ENCODE results near the gene MYORG. TPM values are rescaled to one million over a fixed set of nuclear protein-coding genes. Genes with fewer than 3 reads are reported as not detected.

MYORG gene
- total and polyA plus RNA-seq, 9 of the 15 experiments (the other 6 are each of a cell fraction or from before 2014, with no cell fraction given), result 0.06 to 0.82 (median 0.18) TPM

DNA sequence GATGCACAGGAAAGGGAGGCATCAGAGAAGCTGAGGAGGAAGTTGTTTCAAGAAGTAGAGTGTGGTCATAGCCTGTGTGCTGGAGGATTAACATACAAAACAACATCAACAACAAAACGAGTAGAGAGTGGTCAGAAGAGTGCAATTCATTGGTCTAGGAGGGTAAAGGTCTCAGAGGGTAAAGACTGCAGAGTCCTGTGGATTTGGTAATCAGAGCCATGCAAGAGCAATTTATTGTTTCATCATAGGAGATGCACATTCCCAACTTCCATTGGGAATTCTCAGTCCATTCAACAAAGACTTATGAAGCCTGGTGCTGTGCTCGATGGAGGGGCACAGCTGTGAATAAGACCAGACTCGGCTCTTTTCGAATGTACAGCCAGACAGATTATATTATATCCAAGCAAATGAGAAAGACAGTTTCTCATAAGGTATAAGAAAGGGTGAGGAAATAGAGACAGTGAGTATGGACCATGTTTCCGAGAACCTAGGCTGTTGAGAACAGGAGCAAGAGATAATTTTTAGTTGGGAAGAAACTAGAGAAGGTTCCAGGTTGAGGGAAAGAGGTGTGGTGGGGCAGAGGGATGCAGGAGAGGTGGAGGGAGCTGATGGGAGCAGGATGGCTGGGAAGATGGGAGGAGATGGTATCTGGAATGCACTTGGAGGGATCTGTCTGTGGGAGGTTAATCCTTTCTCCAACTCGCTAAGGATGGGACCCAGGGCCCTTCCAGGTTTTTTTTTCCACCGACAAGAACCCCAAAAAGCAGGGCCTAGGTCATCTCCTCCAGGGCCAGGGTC lies 7.9 kb upstream of the MYORG start:
- FAIRE-seq (no peak), DNase-seq (ENCODE audit: extremely low read depth in 1 of 4, low spot score in 3 of 4) (no peak), ATAC-seq (no peak)
- Histone ChIP-seq H3K4me2 (ENCODE audit: insufficient read depth, low read length) (no peak overlapping the region), H3K36me3 (ENCODE audit: control insufficient read depth, insufficient read depth, low read length) (no peaks in the 10 kb centered on the region), H3K27me3 (ENCODE audit: control insufficient read depth in 2 of 2, insufficient read depth in 2 of 2, low read length in 2 of 2) (no peaks in the 10 kb centered on the region), H4K20me1 (replicated peaks; ENCODE audit: control insufficient read depth, insufficient read depth, low read length) (no peaks in the 10 kb centered on the region), H3K79me2 (ENCODE audit: control insufficient read depth, insufficient read depth, low read length) (no peaks in the 10 kb centered on the region), H3K9ac (ENCODE audit: insufficient read depth in 1 of 2, low read depth in 2 of 2, low read length in 2 of 2) (no peak overlapping the region), H3K4me1 (replicated peaks in 1 of 2; ENCODE audit: control insufficient read depth in 2 of 2, insufficient read depth in 2 of 2, low read length in 2 of 2) (peaks cover 13 to 19% of the 10 kb centered on the region in 2 experiments; a peak in 4 of 5 replicates), H3K9me3 (replicated peaks; ENCODE audit: control insufficient read depth, insufficient read depth, low read depth, low read length) (no peaks in the 10 kb centered on the region), H3K27ac (ENCODE audit: extremely low read depth, low read depth, low read length) (no peak overlapping the region), H3K9me1 (ENCODE audit: control insufficient read depth, insufficient read depth, low read length) (no peaks in the 10 kb centered on the region), H2AFZ (ENCODE audit: low read depth, low read length) (no peak overlapping the region), H3K4me3 (no peak overlapping the region)
- ChIA-PET POLR2A (no interaction called here), CTCF (ENCODE audit: low intra/inter-chr PET ratio) (no interaction called here)
- in situ Hi-C loops (cut with MboI), result no loop called here
- 20% methylated on average over 6 of the region's 7 CpGs for WGBS (ENCODE audit: insufficient coverage, low coverage, missing lambda C conversion rate)
- no TSS peak for BruUV-seq (replicated peaks)
- intact Hi-C loops (cut with micrococcal nuclease), result no loop called here
- TF ChIP-seq NCOA6 (IDR thresholded peaks at IDR 0.05), result no peak
- TF ChIP-seq RBFOX2 (IDR thresholded peaks at IDR 0.05; ENCODE audit: low read depth, low read length), result no peak
- no peak for TF ChIP-seq U2AF2 (optimal IDR thresholded peaks at IDR 0.05; ENCODE audit: low read depth, low read length)
- no peak for TF ChIP-seq TCF7L2 (IDR thresholded peaks at IDR 0.05; ENCODE audit: low read depth, low read length)
- no peak for TF ChIP-seq COPS2 (conservative IDR thresholded peaks at IDR 0.05)
- TF ChIP-seq ZNF584 (CRISPR knock-in tag; IDR thresholded peaks at IDR 0.05; ENCODE audit: low read depth), result no peak
- TF ChIP-seq, protein P1, sequence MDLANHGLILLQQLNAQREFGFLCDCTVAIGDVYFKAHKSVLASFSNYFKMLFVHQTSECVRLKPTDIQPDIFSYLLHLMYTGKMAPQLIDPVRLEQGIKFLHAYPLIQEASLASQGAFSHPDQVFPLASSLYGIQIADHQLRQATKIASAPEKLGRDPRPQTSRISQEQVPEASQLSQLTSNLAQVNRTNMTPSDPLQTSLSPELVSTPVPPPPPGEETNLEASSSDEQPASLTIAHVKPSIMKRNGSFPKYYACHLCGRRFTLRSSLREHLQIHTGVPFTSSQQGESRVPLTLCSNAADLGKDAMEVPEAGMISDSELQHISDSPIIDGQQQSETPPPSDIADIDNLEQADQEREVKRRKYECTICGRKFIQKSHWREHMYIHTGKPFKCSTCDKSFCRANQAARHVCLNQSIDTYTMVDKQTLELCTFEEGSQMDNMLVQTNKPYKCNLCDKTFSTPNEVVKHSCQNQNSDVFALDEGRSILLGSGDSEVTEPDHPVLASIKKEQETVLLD (IDR thresholded peaks at IDR 0.05), result no peak

All from K562 (cell line).